ENCODE results near the gene PICK1.
"Not testable (repeated sequence)": the region's sequence is repeated elsewhere in the genome, so short reads cannot be mapped to it uniquely, and the experiment has no call there.

- TF ChIP-seq CTCF (conservative IDR thresholded peaks at IDR 0.05; ENCODE audit: low read length); EZH2phosphoT487 (IDR thresholded peaks at IDR 0.05; ENCODE audit: borderline replicate concordance, low read depth, low read length): not testable (repeated sequence)
Observed at GRCh38 chr22:38037367-38038150, 19.6 kb upstream of the PICK1 start.

Measured in OCI-LY7 (cell line).